GM10266 (cell line): ENCODE measurements around the gene CTIF.

Experiments
- DNase-seq: peaks from one replicate; pipeline ENCODE4 v3.0.0; 2012; ENCODE audit errors: extremely low spot score
- TF ChIP-seq, protein P1 (sequence below): IDR thresholded peaks from 2 replicates; pipeline ENCODE4 v1.5.1; 2012; ENCODE audit warnings: mild to moderate bottlenecking, low read depth; ENCODE audit not compliant: control insufficient read depth, insufficient read depth; ENCODE audit errors: missing control alignments

The CTIF gene

DNA sequence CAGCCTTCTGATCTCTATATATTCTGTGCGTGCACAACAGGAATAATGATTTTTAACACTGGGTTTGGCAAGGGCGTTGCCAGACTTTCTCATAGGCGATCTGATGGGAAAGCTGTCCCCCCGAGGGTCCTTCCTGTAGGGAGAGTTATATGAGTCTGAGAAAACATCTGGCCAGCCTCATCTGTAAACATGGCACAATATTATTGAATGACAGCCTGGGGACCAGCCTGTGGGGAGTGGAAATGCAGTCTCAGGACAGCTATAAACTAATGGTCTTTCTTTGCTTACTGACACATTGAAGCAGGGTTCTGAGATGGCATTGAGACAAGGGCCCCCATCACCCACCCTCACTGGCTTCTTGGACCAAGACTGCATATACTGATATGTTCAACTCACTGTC, 62.5 kb downstream of the CTIF start:
- no peak for DNase-seq
- TF ChIP-seq, protein P1, sequence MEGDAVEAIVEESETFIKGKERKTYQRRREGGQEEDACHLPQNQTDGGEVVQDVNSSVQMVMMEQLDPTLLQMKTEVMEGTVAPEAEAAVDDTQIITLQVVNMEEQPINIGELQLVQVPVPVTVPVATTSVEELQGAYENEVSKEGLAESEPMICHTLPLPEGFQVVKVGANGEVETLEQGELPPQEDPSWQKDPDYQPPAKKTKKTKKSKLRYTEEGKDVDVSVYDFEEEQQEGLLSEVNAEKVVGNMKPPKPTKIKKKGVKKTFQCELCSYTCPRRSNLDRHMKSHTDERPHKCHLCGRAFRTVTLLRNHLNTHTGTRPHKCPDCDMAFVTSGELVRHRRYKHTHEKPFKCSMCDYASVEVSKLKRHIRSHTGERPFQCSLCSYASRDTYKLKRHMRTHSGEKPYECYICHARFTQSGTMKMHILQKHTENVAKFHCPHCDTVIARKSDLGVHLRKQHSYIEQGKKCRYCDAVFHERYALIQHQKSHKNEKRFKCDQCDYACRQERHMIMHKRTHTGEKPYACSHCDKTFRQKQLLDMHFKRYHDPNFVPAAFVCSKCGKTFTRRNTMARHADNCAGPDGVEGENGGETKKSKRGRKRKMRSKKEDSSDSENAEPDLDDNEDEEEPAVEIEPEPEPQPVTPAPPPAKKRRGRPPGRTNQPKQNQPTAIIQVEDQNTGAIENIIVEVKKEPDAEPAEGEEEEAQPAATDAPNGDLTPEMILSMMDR = no peak

DNA sequence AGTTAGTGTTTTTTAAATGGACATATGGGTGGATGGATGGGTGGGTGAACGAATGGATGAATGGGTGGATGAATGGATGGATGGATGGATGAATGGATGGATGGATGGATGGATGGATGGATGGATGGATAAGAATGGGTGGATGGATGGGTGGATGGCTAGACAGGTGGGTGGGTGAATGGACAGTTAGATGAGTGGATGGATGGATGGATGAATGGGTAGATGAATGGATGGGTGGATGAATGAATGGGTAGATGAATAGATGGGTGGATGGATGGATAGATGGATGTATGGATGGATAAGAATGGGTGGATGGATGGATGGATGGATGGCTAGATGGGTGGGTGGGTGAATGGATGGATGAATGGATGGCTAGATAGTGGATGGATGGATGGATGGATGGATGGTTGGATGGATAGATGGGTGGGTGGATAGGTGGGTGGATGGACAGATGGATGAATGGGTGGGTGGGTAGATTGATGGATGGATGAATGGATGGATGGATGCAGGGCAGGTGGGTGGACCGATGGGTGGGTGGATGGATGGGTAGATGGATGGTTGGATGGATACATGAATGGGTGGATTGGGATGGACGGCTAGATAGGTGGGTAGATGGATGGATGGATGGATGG, 64.0 kb downstream of the CTIF start:
- no peak for DNase-seq
- TF ChIP-seq, protein P1 = no peak

DNA sequence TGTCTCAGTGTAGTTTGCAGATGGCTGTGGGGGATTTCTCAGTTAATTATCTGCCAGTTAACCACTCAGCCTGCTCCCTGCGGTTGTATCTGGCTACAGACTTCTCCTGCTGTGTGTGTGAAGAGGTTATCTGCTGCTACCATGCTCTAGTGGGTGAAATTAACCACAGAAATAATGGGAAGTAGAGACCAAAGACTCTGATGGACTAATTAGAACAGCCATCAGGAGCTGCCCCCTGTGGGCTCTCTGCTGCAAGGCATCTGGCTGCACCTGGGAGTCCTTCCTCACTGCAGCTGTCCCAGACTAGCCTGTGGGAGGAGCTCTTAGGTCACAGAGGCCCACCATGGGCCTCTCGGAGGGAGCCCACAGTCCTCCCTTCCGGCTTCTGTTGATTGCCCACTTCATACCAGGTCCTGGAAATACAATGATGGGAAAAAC, 66.6 kb downstream of the CTIF start:
- DNase-seq = peak; percentile 39
- TF ChIP-seq, protein P1 = peak; percentile 43

DNA sequence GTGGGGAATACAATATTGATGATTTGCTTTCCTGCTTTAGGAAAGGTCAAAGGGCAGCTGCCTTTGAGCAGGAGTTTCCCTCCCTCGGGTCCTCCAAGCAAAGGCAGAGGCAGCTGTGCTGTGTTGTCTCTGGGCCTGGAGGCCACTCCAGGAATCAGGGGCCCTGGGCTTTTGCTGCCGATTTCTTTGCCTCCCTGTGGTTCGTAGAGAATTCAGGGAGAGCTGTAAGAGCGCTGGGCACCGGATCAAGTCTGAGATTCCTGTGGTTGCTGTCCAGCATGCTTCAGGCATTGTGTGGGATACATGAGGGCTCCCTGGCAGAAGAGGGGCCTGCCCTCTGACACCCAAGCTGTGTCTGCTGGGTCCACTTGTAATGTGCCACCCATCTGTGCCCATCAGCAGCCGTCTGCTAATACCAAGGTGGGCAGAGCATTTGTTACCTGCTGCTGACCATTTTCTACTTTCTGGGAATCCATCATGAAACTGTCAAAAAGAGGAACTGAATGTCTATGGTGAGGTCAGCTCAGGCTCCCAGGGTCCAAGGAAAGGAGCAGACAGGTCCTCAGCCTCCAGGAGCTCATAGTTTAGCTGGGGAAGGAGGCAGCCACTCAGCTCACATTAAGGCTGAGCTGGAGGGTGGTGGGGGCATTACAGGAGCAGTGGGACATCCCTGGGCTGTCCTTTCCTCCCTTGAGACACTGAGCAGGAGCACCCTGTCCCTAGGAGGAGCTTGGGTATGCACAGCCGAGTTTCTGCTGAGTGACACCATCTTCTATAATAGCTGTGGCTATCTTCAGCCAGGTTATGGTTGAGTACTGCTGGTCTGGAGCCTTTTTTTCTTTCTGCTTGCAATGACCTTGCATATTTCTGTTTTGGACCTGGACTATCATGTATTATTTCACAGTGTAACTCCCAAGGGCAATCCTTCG, 68.5 kb downstream of the CTIF start:
- DNase-seq = no peak

DNA sequence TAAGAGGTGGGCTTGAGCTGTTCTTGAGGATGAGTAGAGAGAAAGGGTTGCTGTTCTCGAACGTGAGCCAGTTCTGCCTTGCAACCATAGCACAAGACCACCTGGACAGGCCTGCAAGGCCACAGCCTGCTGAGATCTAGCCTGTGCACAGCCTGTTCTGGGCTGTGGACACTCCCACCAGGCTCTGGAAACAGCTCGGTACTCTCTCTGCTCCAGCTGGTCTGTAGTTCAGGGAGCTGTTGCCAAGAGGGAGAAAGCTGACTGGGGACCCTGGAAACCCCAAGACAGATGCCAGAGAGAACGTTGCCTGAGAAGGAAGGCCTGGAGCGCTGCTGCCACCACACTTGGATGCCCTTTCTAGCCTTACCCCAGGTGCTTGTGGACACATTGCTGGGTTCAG, 69.8 kb downstream of the CTIF start:
- TF ChIP-seq, protein P1 = no peak
- no peak for DNase-seq

More for the DNA sequence above, 68.5 kb downstream of the CTIF start:
- TF ChIP-seq, protein P1 = no peak

DNA sequence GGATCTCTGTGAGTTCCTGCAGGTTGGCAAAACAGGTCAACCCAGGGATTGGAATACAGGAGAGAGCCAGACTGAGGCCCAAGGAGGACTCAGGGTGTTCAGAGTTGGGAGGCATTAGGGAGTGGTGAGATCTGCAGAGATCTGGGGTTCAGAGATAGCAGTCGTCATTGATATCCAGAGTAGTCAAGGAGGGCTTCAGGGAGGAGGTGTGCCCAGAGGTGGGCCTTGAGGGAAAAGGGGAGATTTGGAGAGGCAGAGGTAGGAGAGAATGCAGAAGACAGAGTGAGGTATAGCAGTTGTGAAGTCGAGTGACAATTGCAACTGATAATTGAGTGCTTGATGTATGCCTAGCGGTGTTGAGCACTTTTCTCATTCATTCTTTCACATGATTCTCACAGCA, 70.3 kb downstream of the CTIF start:
- TF ChIP-seq, protein P1 = no peak
- no peak for DNase-seq
